ENCODE measurements around the gene MIB2. TPM values are rescaled to one million over a fixed set of nuclear protein-coding genes. Genes with fewer than 3 reads are reported as not detected.
"Not testable (repeated sequence)": the region's sequence is repeated elsewhere in the genome, so short reads cannot be mapped to it uniquely, and the experiment has no call there.

MIB2 gene
- total RNA-seq, 2 experiments from 2014 or later: 40.0 to 48.3 TPM

DNA sequence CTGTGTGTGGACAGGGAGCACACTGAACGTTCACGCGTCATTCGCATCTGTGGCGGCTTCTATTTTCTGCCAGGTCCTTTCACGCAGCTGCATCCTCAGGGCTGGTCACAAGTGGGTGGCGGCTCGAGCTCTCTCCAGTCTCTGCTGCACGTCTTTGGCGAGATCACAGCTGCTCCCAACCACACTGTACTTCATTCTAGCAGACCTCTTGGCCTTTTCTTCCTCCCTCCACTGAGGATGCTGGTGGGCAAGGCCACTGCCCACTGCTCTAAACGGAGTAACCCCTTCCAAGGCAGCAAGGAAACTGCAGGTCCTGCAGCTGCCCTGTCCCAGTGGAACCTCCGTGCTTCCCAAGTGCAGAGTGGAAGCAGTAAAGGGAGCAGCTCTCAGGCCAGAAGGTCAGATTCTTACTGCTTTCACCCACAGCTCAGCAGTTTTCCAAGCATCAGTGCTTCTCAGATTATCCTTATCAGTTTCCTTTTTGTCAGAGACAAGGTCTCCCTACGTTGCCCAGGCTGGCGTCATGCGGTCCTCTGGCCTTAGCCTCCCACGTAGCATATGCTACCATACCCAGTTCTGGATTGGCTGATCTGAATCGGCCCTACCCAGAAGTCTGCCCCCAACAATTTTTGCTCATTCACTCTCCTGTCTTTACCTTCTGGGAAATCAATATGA lies 32.4 kb downstream of the MIB2 start:
- H3K27me3 Mint-ChIP-seq; ATAC-seq; DNase-seq; H3K9me3 Mint-ChIP-seq (ENCODE audit: low read depth); H3K4me3 Mint-ChIP-seq; H3K4me1 Mint-ChIP-seq; CTCF ChIA-PET; H3K27ac Mint-ChIP-seq: not testable (repeated sequence)
- peaks cover 43% of the 10 kb centered on the region for H3K36me3 Mint-ChIP-seq

DNA sequence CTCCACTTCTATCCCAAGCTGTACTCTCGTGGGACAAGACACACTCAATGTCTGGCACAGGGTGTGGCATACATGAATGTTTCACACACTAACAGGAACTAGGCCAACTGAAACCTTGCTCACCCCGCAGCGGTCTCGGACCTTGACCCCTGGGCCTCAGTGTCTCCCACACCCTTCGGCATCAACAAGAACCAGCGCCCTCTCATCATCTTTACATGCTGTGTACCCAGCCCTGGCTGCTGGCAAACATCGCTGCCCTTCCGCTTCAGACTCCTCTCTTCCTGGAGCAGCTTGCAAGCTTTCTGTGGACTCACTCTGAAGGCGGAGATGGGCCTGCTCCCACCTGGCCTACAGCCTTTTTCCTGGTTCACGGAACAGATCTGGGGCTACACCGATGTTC lies 33.0 kb downstream of the MIB2 start:
- H3K27me3 Mint-ChIP-seq; ATAC-seq; CTCF ChIA-PET; H3K4me3 Mint-ChIP-seq; DNase-seq; H3K4me1 Mint-ChIP-seq; H3K9me3 Mint-ChIP-seq (ENCODE audit: low read depth); H3K27ac Mint-ChIP-seq: not testable (repeated sequence)
- H3K36me3 Mint-ChIP-seq: peaks cover 44% of the 10 kb centered on the region

DNA sequence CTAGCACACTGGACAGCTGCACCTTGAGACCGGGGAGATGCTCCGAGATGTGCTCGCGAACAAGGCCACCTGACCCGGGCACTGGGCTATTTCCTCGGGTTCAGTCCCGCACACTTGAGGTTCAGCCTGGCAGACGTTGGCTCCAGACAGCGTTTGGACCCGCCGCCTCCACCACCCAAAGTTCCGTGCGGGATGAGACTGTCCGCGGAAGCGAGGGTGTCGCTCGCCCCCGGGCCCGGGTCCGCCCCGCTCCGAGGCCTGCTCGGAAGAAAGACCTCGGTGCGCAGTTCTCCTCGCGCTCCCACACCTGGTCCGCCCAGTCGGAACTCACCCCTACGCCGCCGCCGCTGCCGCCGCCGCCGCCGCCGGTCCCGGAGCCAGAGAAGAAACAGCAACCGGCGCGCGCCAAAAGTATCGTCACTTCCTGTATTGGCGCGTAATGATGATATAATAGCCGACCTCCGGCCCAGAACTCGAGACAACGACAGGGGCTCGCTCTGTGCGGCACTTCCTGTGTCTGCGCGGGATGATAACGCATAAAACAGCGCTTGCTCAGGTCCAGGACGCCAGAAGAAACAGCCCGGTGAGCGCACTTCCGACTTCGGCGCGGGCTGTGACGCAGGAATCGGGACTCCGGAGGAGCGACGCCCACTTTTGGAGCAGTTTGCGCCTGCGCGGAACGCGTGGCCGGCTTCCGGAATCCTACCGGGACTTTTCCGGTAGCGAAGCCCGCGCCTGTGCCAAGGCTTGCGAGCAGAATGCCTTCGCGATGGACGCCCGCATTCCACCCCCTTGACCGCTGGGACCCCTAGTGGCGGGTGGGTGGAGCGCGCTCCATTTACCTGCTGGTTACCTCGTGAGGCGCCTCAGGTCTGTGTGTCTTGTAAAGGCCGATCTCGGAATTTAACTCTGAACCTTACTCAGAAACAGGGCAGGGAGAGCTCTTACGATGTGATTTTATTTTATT lies 43.6 kb downstream of the MIB2 start, which contains the start of gene CDK11B:
Gene CDK11B, minus strand, starts transcription at position 422 of the 967 bp plus-strand sequence. CDS start 1,519 bp downstream, outside the sequence.
- peak; percentile 96 for ATAC-seq
- CTCF ChIA-PET; H3K9me3 Mint-ChIP-seq (ENCODE audit: low read depth); H3K4me1 Mint-ChIP-seq; H3K36me3 Mint-ChIP-seq; H3K27me3 Mint-ChIP-seq: not testable (repeated sequence)
- DNase-seq: peak; percentile 98
- Mint-ChIP-seq H3K4me3 (peak within 1 kb of the TSS; percentile 89), H3K27ac (peak within 1 kb of the TSS; percentile 99)

DNA sequence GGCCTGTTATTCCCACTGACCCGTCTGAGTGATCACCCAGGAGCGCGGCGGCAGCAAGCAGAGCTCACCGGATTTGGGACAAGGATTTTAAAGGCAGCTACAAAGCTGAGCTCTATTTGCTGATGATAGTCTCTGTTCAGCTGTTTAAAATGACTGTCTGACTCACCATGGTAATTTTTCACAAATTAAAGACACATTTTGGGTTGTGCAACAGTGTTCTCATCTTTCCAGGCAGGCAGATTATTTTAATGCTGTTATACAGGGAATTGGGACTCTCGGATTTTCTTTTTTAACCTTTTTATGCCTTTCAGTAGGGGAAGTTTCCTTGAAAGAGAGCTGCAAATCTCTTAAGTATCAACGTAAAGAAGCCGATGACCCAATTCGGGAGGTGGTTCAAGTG lies 47.1 kb downstream of the MIB2 start:
- H3K9me3 Mint-ChIP-seq (ENCODE audit: low read depth); H3K4me1 Mint-ChIP-seq; CTCF ChIA-PET: not testable (repeated sequence)

DNA sequence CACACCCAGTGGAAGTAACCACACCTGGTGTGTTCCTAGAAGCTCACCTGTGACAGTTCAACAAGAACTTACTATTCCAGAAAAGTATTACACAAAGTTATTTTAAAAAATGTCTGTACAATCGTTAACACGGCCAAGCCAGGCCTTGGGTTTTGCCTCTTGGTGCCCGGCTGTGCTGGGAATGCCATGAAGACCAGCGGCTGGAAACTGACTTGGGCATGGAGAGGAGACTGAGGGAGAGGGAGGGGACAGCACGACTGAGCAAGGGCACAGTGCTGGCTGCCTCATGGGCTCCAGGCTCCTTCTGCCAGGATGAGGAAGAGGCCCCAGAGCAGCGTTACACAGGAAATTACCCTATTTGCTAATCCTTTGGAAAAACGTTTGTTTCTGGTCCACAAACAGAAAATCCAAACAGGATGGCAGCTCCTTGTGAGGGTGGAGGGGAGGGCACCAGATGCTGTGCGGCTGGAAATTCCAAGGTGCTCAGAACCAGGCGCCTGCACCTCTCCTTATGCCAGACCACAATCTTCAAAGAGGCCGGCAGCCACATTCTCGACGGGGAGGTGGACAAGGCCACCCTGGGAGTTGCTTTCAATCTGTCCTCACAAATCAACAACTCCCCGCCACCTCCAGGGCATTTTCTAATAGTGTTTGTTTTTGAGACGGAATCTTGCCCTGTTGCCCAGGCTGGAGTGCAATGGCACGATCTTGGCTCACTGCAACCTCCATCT lies 47.7 kb downstream of the MIB2 start:
- DNase-seq; H3K9me3 Mint-ChIP-seq (ENCODE audit: low read depth); H3K4me1 Mint-ChIP-seq; ATAC-seq; H3K27me3 Mint-ChIP-seq; H3K36me3 Mint-ChIP-seq; H3K4me3 Mint-ChIP-seq; CTCF ChIA-PET: not testable (repeated sequence)
- peak overlapping the region; percentile 85 for H3K27ac Mint-ChIP-seq

More for the DNA sequence above, 47.1 kb downstream of the MIB2 start:
- H3K36me3 Mint-ChIP-seq, ATAC-seq, H3K4me3 Mint-ChIP-seq, H3K27ac Mint-ChIP-seq, DNase-seq, H3K27me3 Mint-ChIP-seq: not testable (repeated sequence)

- H3K4me1 Mint-ChIP-seq, CTCF ChIA-PET, ATAC-seq: not testable (repeated sequence)
Observed at GRCh38 chr1:1664318-1664717, 49.0 kb downstream of the MIB2 start.

DNA sequence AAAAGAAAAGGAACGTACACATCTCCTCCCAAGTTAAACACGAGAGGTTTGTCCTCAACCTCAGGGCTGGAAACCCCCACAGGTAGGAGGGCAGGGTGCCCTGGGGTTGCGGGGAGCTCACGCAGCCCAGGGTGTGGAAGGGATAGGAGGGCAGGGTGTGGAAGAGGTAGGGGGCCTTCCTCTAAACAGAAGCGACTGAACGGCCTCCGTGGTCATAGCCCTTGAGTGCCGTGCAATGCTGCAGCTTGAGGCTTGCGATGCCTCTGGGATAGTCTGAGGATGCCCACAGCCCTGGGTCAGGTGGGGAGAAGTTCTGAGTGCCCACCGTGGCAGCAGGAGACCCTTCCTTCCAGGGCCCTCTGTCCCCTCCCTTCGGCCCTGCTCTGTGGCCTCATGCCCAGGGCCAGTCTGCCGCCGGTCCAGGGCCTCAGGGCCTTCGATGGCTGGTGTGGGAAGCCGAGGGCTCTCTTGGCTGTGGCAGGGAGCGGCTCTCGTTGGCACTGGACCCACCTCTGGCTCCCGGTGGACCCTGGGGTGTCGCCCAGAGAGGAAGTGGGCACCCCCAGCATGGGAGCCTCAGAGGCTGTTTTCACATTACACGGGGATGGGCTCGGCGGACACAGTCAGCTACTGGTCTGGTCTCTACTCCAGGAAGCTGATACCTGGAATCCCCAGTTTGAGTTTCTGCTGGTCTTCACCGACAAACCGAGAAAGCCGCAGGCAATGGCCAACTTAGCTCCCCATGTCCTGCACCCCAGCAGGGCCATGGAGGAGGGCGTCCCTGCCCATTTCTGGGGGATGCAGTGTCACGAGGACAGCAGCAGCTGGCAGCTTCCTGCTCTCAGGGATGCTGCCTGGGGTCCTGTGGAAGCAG lies 49.9 kb downstream of the MIB2 start:
- Mint-ChIP-seq H3K27ac (no peak overlapping the region), H3K27me3 (no peaks in the 10 kb centered on the region), H3K4me3 (no peak overlapping the region), H3K9me3 (ENCODE audit: low read depth) (no peaks in the 10 kb centered on the region), H3K36me3 (peaks cover 10% of the 10 kb centered on the region), H3K4me1 (peaks cover 4% of the 10 kb centered on the region)
- CTCF ChIA-PET: interaction anchor here (0.8 to 1.7 kb wide), 4 partner anchors 12 to 15 kb away, joined by 3 to 5 read pairs (median 4); no protein-coding TSS in a partner anchor
- ATAC-seq: no peak
- DNase-seq: no peak

More at GRCh38 chr1:1664318-1664717, 49.0 kb downstream of the MIB2 start:
- not testable (repeated sequence) for H3K27me3 Mint-ChIP-seq; H3K9me3 Mint-ChIP-seq (ENCODE audit: low read depth); H3K4me3 Mint-ChIP-seq; DNase-seq; H3K27ac Mint-ChIP-seq; H3K36me3 Mint-ChIP-seq

DNA sequence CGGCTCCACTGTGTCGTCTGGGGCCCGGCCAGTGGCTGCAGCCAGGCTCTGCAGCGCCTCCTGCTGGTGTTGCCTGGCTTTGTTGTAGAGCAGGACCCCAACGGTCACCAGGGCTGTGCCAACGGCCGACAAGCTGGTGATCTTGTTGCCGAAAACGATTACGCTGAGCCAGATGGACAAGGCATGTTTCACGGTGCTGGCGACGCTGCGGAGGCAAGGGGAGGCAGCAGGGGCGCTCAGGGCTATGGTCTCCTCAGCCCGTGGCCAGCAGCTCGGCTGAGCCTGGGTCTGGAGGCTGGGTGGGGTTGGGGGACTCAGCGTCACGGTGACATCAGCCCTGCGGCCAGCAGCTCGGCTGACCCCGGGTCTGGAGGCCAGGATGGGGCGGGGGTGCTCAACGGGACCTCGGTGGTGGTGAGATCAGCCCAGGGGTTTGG lies 50.5 kb downstream of the MIB2 start:
- Mint-ChIP-seq H3K27me3 (no peaks in the 10 kb centered on the region), H3K4me1 (peaks cover 4% of the 10 kb centered on the region), H3K9me3 (ENCODE audit: low read depth) (no peaks in the 10 kb centered on the region), H3K36me3 (peaks cover 10% of the 10 kb centered on the region), H3K27ac (no peak overlapping the region), H3K4me3 (no peak overlapping the region)
- CTCF ChIA-PET: interaction anchor here (0.8 to 1.7 kb wide), 4 partner anchors 12 to 15 kb away, joined by 3 to 5 read pairs (median 4); no protein-coding TSS in a partner anchor
- DNase-seq (no peak), ATAC-seq (peak; percentile 29)

GRCh38 chr1:1666526-1666925 lies 51.2 kb downstream of the MIB2 start:
- CTCF ChIA-PET: interaction anchor here (0.8 to 1.7 kb wide), 2 partner anchors 12 to 14 kb away, joined by 3 to 5 read pairs; no protein-coding TSS in a partner anchor

GRCh38 chr1:1669468-1670440 lies 54.5 kb downstream of the MIB2 start:
- H3K4me1 Mint-ChIP-seq: peaks cover 8% of the 10 kb centered on the region
- H3K27ac Mint-ChIP-seq: no peak overlapping the region
- CTCF ChIA-PET: interaction anchor here (1.0 kb wide), 1 partner anchor 9 kb away, joined by 4 read pairs; no protein-coding TSS in a partner anchor
- ATAC-seq: no peak
- peaks cover 25% of the 10 kb centered on the region for H3K36me3 Mint-ChIP-seq
- DNase-seq: no peak
- H3K4me3 Mint-ChIP-seq: no peak overlapping the region
- H3K9me3 Mint-ChIP-seq (ENCODE audit: low read depth): no peaks in the 10 kb centered on the region
- H3K27me3 Mint-ChIP-seq: no peaks in the 10 kb centered on the region

More at GRCh38 chr1:1666526-1666925, 51.2 kb downstream of the MIB2 start:
- no peak for DNase-seq
- Mint-ChIP-seq H3K4me1 (peaks cover 4% of the 10 kb centered on the region), H3K9me3 (ENCODE audit: low read depth) (no peaks in the 10 kb centered on the region), H3K27ac (no peak overlapping the region), H3K36me3 (peaks cover 17% of the 10 kb centered on the region), H3K27me3 (no peaks in the 10 kb centered on the region), H3K4me3 (no peak overlapping the region)
- ATAC-seq: no peak

- Mint-ChIP-seq H3K27ac (no peak overlapping the region), H3K27me3 (no peaks in the 10 kb centered on the region), H3K36me3 (peaks cover 22% of the 10 kb centered on the region), H3K4me1 (peaks cover 10% of the 10 kb centered on the region), H3K4me3 (no peak overlapping the region), H3K9me3 (ENCODE audit: low read depth) (no peaks in the 10 kb centered on the region)
- ATAC-seq (no peak), DNase-seq (no peak)
- CTCF ChIA-PET: no interaction called here
Observed at GRCh38 chr1:1670866-1671265, 55.6 kb downstream of the MIB2 start.
